Gastrocnemius medialis (tissue), 4 donors: ENCODE measurements around the gene WDFY2. TPM values are rescaled to one million over a fixed set of nuclear protein-coding genes. Genes with fewer than 3 reads are reported as not detected.
"Not testable (repeated sequence)": the region's sequence is repeated elsewhere in the genome, so short reads cannot be mapped to it uniquely, and the experiment has no call there.

ENCODE experiments used
- ATAC-seq, 2 donors: fragments of 150-250 bp; one replicate each; pipeline ENCODE4 v1.9.1; 2016
- DNase-seq, 2 donors: peaks; one replicate each; pipeline ENCODE4 v3.0.0-alpha.2; 2019
- H3K27ac ChIP-seq, 4 donors: fragments of 200-600 bp; sonication (generic); 1 replicate in 1 of 4; 2 replicates in 3 of 4; pipeline ENCODE4 v1.5.1; 2016 to 2018; ENCODE audit warnings: mild to moderate bottlenecking in 2 of 4, moderate library complexity in 1 of 4
- H3K27me3 ChIP-seq, 3 donors: fragments of 200-600 bp; sonication (generic) in 2 of 3; 1 replicate in 1 of 3; 2 replicates in 2 of 3; pipeline versions ENCODE4 v1.5.1 to v1.6.0; 2016 to 2019; ENCODE audit warnings: mild to moderate bottlenecking in 1 of 3, moderate library complexity in 1 of 3
- H3K36me3 ChIP-seq, 2 donors: fragments of 200-600 bp; sonication (generic) in 1 of 2; one replicate each; pipeline ENCODE4 v1.5.1; 2017 to 2018
- H3K4me1 ChIP-seq, 2 donors: fragments of 200-600 bp; sonication (generic) in 1 of 2; one replicate each; pipeline ENCODE4 v1.5.1; 2016 to 2017; ENCODE audit warnings: mild to moderate bottlenecking in 2 of 2
- H3K4me3 ChIP-seq, 4 donors: fragments of 200-600 bp; sonication (generic) in 3 of 4; 1 replicate in 1 of 4; 2 replicates in 3 of 4; pipeline ENCODE4 v1.5.1; 2016 to 2019; ENCODE audit warnings: mild to moderate bottlenecking in 2 of 4
- H3K9me3 ChIP-seq, 3 donors: fragments of 200-600 bp; sonication (generic) in 2 of 3; 1 replicate in 1 of 3; 2 replicates in 2 of 3; pipeline ENCODE4 v1.5.1; 2016 to 2019
- CTCF ChIP-seq, 5 experiments: fragments of 450-650 bp in 3 of 5; fragments of 200-600 bp in 2 of 5; sonication (generic) in 2 of 5; IDR thresholded peaks in 4 of 5; conservative IDR thresholded peaks in 1 of 5; 1 replicate in 4 of 5; 2 replicates in 1 of 5; pipeline ENCODE4 v1.5.1; 2016 to 2019; ENCODE audit warnings: antibody characterized with exemption in 5 of 5, mild to moderate bottlenecking in 3 of 5, moderate library complexity in 3 of 5
- POLR2A ChIP-seq, 2 donors: fragments of 450-650 bp; IDR thresholded peaks; one replicate each; pipeline ENCODE4 v1.6.1; 2017; ENCODE audit warnings: antibody characterized with exemption in 2 of 2, mild to moderate bottlenecking in 2 of 2, moderate library complexity in 2 of 2
- in situ Hi-C, 4 donors: fragments of 200-750 bp; cut with MboI; loops; one replicate each; pipeline versions ENCODE4 v1.15.0 to v1.8.0; 2017; ENCODE audit warnings: low sequenced_read_pairs in 4 of 4
- intact Hi-C: fragments of 100-400 bp; cut with DNase I; formaldehyde crosslinking; loops from one replicate; pipeline ENCODE4 v1.15.1; 2023; ENCODE audit warnings: low total_unique reads
- total RNA-seq, 4 donors: library from RNA; depleted of rRNA; stranded (reverse); fragments of >200 nt; gene quantifications; one replicate each; pipeline versions ENCODE4 v1.1.0 to v1.2.3, GENCODE V29; 2016

WDFY2 gene
- total RNA-seq, 4 donors from 2014 or later, result 0.98 to 2.8 (median 1.7) TPM

- H3K27ac ChIP-seq, result no peak overlapping the region
- no peaks in the 10 kb centered on the region for H3K27me3 ChIP-seq
- no peaks in the 10 kb centered on the region for H3K4me1 ChIP-seq
- in situ Hi-C loops (no loop called here), intact Hi-C loops (no loop called here)
- no peaks in the 10 kb centered on the region for H3K36me3 ChIP-seq
- no peaks in the 10 kb centered on the region for H3K9me3 ChIP-seq
- no peak for TF ChIP-seq POLR2A (IDR thresholded peaks at IDR 0.05)
- no peak for TF ChIP-seq CTCF (IDR thresholded peaks at IDR 0.05 in 4 of 5, conservative IDR thresholded peaks at IDR 0.05 in 1 of 5)
- ATAC-seq (no peak), DNase-seq (no peak)
- H3K4me3 ChIP-seq, result no peak overlapping the region
Observed at GRCh38 chr13:51688937-51689662, 104.8 kb downstream of the WDFY2 start.

GRCh38 chr13:51689663-51689996 is 105.4 kb downstream of the WDFY2 start:
- no peak overlapping the region for H3K4me3 ChIP-seq
- TF ChIP-seq POLR2A (IDR thresholded peaks at IDR 0.05), result no peak
- no peaks in the 10 kb centered on the region for H3K9me3 ChIP-seq
- H3K27me3 ChIP-seq, result no peaks in the 10 kb centered on the region
- H3K4me1 ChIP-seq, result no peaks in the 10 kb centered on the region
- DNase-seq (no peak), ATAC-seq (no peak)
- intact Hi-C loops, result no loop called here
- in situ Hi-C loops, result no loop called here
- H3K36me3 ChIP-seq, result no peaks in the 10 kb centered on the region
- H3K27ac ChIP-seq, result no peak overlapping the region

GRCh38 chr13:51695677-51696076 is 111.4 kb downstream of the WDFY2 start:
- H3K27ac ChIP-seq, intact Hi-C loops, H3K36me3 ChIP-seq, H3K4me1 ChIP-seq, DNase-seq, in situ Hi-C loops, H3K4me3 ChIP-seq, H3K9me3 ChIP-seq, H3K27me3 ChIP-seq, ATAC-seq: not testable (repeated sequence)

GRCh38 chr13:51697181-51697580 is 112.9 kb downstream of the WDFY2 start:
- intact Hi-C loops (no loop called here), in situ Hi-C loops (no loop called here)
- H3K27ac ChIP-seq, result no peak overlapping the region

GRCh38 chr13:51697855-51698254 is 113.6 kb downstream of the WDFY2 start:
- ATAC-seq (no peak), DNase-seq (no peak)
- Histone ChIP-seq H3K4me3 (no peak overlapping the region), H3K9me3 (no peaks in the 10 kb centered on the region), H3K36me3 (no peaks in the 10 kb centered on the region), H3K27ac (no peak overlapping the region), H3K27me3 (no peaks in the 10 kb centered on the region), H3K4me1 (no peaks in the 10 kb centered on the region)
- TF ChIP-seq POLR2A (IDR thresholded peaks at IDR 0.05) (no peak), CTCF (IDR thresholded peaks at IDR 0.05 in 4 of 5, conservative IDR thresholded peaks at IDR 0.05 in 1 of 5) (no peak)
- intact Hi-C loops, result no loop called here
- in situ Hi-C loops, result no loop called here

More at GRCh38 chr13:51697181-51697580, 112.9 kb downstream of the WDFY2 start:
- H3K4me1 ChIP-seq, result no peaks in the 10 kb centered on the region
- DNase-seq, result no peak
- no peak for ATAC-seq
- H3K4me3 ChIP-seq, result no peak overlapping the region
- H3K9me3 ChIP-seq, result no peaks in the 10 kb centered on the region
- H3K36me3 ChIP-seq, result no peaks in the 10 kb centered on the region
- H3K27me3 ChIP-seq, result no peaks in the 10 kb centered on the region
- TF ChIP-seq CTCF (IDR thresholded peaks at IDR 0.05 in 4 of 5, conservative IDR thresholded peaks at IDR 0.05 in 1 of 5), result no peak
- no peak for TF ChIP-seq POLR2A (IDR thresholded peaks at IDR 0.05)

DNA sequence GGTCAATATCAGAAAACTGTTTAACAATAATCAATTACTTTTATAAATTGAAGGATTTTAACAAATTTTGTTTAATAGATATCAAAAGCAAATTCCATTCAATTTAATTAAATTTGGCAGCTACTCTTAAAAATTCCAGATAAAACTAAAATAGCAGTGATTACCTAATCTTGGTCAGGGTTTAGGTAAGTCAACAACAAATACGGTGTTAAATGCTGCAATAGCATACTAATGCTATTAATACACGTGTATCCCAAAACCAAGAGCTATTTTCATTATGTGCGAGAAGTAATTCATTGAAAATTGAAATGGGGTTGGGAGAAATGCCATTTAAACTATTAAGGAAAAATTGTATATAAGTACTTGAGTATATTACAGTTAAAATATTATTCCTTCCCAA is 114.1 kb downstream of the WDFY2 start:
- TF ChIP-seq POLR2A (IDR thresholded peaks at IDR 0.05), result no peak
- no peak for TF ChIP-seq CTCF (IDR thresholded peaks at IDR 0.05 in 4 of 5, conservative IDR thresholded peaks at IDR 0.05 in 1 of 5)
- Histone ChIP-seq H3K9me3 (no peaks in the 10 kb centered on the region), H3K27me3 (no peaks in the 10 kb centered on the region), H3K4me1 (no peaks in the 10 kb centered on the region), H3K36me3 (no peaks in the 10 kb centered on the region), H3K4me3 (no peak overlapping the region), H3K27ac (no peak overlapping the region)
- no peak for ATAC-seq
- DNase-seq, result no peak
- in situ Hi-C loops (no loop called here), intact Hi-C loops (no loop called here)
